GM23248 (cell line): ENCODE results near the gene GOSR1. TPM values are rescaled to one million over a fixed set of nuclear protein-coding genes. Genes with fewer than 3 reads are reported as not detected.

Experiments used
- DNase-seq: peaks from one replicate; pipeline ENCODE4 v3.0.0-alpha.2; 2015
- H2AFZ ChIP-seq: fragments of 200-600 bp; sonication (generic); 2 replicates; pipeline ENCODE4 v1.6.1; 2016; ENCODE audit warnings: antibody characterized with exemption
- H3F3A ChIP-seq: fragments of 200-600 bp; sonication (generic); 2 replicates; pipeline ENCODE4 v1.6.1; 2016; ENCODE audit warnings: mild to moderate bottlenecking, antibody characterized with exemption, mixed run types; ENCODE audit not compliant: insufficient read depth
- H3K27ac ChIP-seq: fragments of 200-600 bp; sonication (generic); 2 replicates; pipeline ENCODE4 v1.5.1; 2016; ENCODE audit warnings: mild to moderate bottlenecking
- H3K27me3 ChIP-seq: fragments of 200-600 bp; sonication (generic); replicated peaks from 2 replicates; pipeline ENCODE4 v1.6.1; 2016; ENCODE audit warnings: mild to moderate bottlenecking; ENCODE audit not compliant: insufficient read depth
- H3K36me3 ChIP-seq: fragments of 200-600 bp; sonication (generic); 2 replicates; pipeline ENCODE4 v1.6.1; 2016; ENCODE audit warnings: low read depth, mild to moderate bottlenecking
- H3K4me1 ChIP-seq: fragments of 200-600 bp; sonication (generic); 2 replicates; pipeline ENCODE4 v1.6.1; 2016; ENCODE audit warnings: mild to moderate bottlenecking; ENCODE audit not compliant: insufficient read depth
- H3K4me2 ChIP-seq: fragments of 200-600 bp; sonication (generic); one replicate; pipeline ENCODE4 v1.6.1; 2016; ENCODE audit warnings: mild to moderate bottlenecking; ENCODE audit not compliant: unreplicated experiment
- H3K4me3 ChIP-seq: fragments of 200-600 bp; sonication (generic); 2 replicates; pipeline ENCODE4 v1.5.1; 2016; ENCODE audit warnings: mild to moderate bottlenecking
- H3K79me2 ChIP-seq: fragments of 200-600 bp; sonication (generic); 2 replicates; pipeline ENCODE4 v1.6.1; 2016; ENCODE audit warnings: mild to moderate bottlenecking; ENCODE audit not compliant: insufficient read depth
- H3K9ac ChIP-seq: fragments of 200-600 bp; sonication (generic); 2 replicates; pipeline ENCODE4 v1.6.1; 2016; ENCODE audit warnings: mild to moderate bottlenecking
- H3K9me2 ChIP-seq: fragments of 200-600 bp; sonication (generic); 2 replicates; pipeline ENCODE4 v1.6.1; 2016; ENCODE audit warnings: mixed run types, mild to moderate bottlenecking, moderate library complexity; ENCODE audit not compliant: insufficient read depth
- H3K9me3 ChIP-seq: fragments of 200-600 bp; sonication (generic); one replicate; pipeline ENCODE4 v1.6.1; 2017; ENCODE audit warnings: low read depth
- H4K20me1 ChIP-seq: fragments of 200-600 bp; sonication (generic); 2 replicates; pipeline ENCODE4 v1.6.0; 2016; ENCODE audit not compliant: insufficient read depth
- EZH2 ChIP-seq: fragments of 200-600 bp; sonication (generic); IDR thresholded peaks from 2 replicates; pipeline ENCODE4 v1.6.1; 2018; ENCODE audit warnings: antibody characterized with exemption, mild to moderate bottlenecking; ENCODE audit not compliant: insufficient read depth, poor library complexity, severe bottlenecking
- EZH2phosphoT487 ChIP-seq: fragments of 200-600 bp; sonication (generic); IDR thresholded peaks from 2 replicates; pipeline ENCODE4 v1.6.1; 2018; ENCODE audit warnings: antibody characterized with exemption, moderate library complexity, mild to moderate bottlenecking, low read depth; ENCODE audit not compliant: insufficient read depth
- WGBS, 2 experiments: methylation state at CpG; one replicate each; pipeline ENCODE4 v1.1.6; 2015 to 2017; ENCODE audit warnings: low lambda C conversion rate in 2 of 2, low coverage in 1 of 2; ENCODE audit errors: missing lambda C conversion rate in 2 of 2; 5-methylcytosine and 5-hydroxymethylcytosine counted together
- in situ Hi-C: fragments of 300-500 bp; cut with MboI; formaldehyde crosslinking; loops from 2 replicates; pipeline ENCODE4 v1.15.0; 2020
- polyA plus RNA-seq: library from polyadenylated mRNA; unstranded; fragments of >200 nt; fragmentation: Nextera tagmentation; extraction: Ambion mirVana; gene quantifications from 2 replicates; pipeline ENCODE4 v1.2.1, GENCODE V29; 2016
- total RNA-seq: library from RNA; depleted of rRNA; stranded (reverse); fragments of >200 nt; shearing (Covaris generic); gene quantifications from 2 replicates; pipeline ENCODE4 v1.2.3, GENCODE V29; 2014; rRNA removed

The GOSR1 gene
- total RNA-seq (16.9 and 20.2 TPM in 2 replicates), polyA plus RNA-seq (44.2 and 44.8 TPM in 2 replicates)

DNA sequence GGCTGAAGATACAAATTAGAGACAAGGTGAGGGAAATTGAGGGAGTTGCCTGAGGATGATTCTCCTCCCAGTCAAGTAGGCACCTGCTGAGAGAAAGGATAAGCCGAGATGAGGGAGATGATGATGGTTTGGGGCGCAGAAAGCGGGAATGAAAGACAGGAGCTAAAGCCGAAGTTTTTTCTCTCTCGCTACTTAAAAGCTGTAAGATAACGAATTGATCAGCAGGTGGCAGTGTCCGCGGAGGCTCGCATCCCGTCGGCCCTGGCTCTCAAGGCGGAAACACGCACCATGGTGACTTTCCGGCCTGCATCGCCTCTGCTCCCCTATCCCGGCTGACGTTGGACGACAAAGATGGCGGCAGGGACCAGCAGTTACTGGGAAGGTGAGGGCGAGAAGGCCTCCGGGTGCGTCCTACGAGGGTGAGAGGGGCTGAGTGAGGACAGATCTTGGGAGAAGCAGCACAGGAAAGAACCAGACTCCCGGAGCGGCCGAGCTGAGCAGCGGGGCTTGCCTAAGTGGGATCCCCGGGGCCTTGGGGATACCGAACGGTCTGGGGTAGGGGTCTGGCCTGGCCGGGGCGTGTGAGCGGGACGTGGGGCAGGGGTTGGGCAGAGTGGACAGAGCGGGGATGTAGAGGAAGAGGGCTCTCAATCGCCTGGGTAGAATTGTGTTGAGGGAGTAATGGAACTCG, at the start of gene GOSR1:
Gene GOSR1 (plus strand): TSS at position 326 of the 691 bp plus-strand sequence. CDS start 26 bp downstream, at position 352.
- TF ChIP-seq EZH2phosphoT487 (no peak), EZH2 (no peak)
- Histone ChIP-seq H2AFZ (peak within 1 kb of the TSS; percentile 97), H3F3A (peaks cover 14% of the 10 kb centered on the region), H3K27me3 (no peaks in the 10 kb centered on the region), H3K4me1 (peaks cover 18% of the 10 kb centered on the region), H3K9me2 (no peaks in the 10 kb centered on the region), H3K36me3 (peaks cover 14% of the 10 kb centered on the region), H3K4me2 (peak within 1 kb of the TSS; percentile 82), H3K4me3 (peak within 1 kb of the TSS; percentile 87), H3K27ac (peak within 1 kb of the TSS; percentile 91), H3K79me2 (peaks cover 50% of the 10 kb centered on the region), H3K9ac (peak within 1 kb of the TSS; percentile 99), H3K9me3 (no peaks in the 10 kb centered on the region), H4K20me1 (no peaks in the 10 kb centered on the region)
- in situ Hi-C loops, result loop anchor here (10.0 kb wide), 1 partner anchor 58 kb away; no protein-coding TSS in a partner anchor
- DNase-seq, result peak; percentile 99
- 0 to 1% methylated on average over 37 of the region's 37 CpGs for WGBS, 2 experiments

DNA sequence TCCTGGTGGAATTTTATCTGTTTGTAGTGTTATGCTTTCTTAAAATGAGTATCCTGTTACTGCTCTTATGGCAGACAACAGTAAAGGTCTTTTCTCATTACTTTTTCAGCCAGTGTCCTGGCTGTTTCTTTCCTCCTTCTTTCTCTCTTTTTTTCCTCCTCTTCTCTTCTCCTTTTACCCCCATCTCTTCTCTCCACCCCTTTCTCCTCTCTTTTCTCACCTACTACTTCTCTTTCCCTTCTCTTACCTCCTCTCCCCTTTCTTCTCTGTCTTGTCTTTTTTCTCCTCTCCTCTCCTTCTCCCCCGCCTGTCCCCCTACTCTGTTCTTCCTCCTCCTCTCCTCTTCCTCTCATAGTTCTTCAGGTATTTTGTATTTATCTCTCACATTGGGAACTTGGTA, 49.6 kb upstream of the GOSR1 start:
- Histone ChIP-seq H3K9ac (no peak overlapping the region), H3F3A (peaks cover 18% of the 10 kb centered on the region), H3K36me3 (peaks cover 21% of the 10 kb centered on the region), H3K9me3 (no peaks in the 10 kb centered on the region), H2AFZ (no peak overlapping the region), H3K4me2 (no peak overlapping the region), H3K79me2 (no peaks in the 10 kb centered on the region), H4K20me1 (no peaks in the 10 kb centered on the region), H3K27ac (no peak overlapping the region), H3K4me1 (peaks cover 18% of the 10 kb centered on the region), H3K9me2 (no peaks in the 10 kb centered on the region), H3K27me3 (no peaks in the 10 kb centered on the region), H3K4me3 (no peak overlapping the region)
- WGBS, 2 experiments, result 97 to 100% methylated on average over 1 of the region's 1 CpG
- in situ Hi-C loops, result no loop called here
- DNase-seq, result no peak
- TF ChIP-seq EZH2 (no peak), EZH2phosphoT487 (no peak)

DNA sequence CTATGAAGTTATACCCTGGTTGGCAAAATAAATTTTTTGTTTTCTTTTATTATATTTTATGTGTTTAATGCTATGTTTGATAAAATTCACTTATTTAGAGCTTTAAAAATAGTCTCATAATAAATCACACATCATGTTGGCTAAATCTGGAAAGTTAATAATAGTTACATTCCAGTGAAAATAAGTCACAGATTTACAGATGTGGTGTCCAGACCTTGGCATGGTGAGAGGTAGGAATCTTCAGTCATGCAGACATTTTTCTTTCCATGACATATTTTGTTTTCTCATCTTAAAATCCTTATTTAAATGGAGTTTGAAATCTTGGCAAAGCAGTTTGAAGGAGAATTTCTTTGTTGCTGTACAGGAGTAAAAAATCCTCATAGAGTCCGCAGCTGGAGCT, 48.1 kb upstream of the GOSR1 start:
- no peaks in the 10 kb centered on the region for H3K27me3 ChIP-seq
- H3K79me2 ChIP-seq, result no peaks in the 10 kb centered on the region
- H3K9ac ChIP-seq, result peak overlapping the region; percentile 58
- peaks cover 8% of the 10 kb centered on the region for H3K36me3 ChIP-seq
- peaks cover 23% of the 10 kb centered on the region for H3F3A ChIP-seq
- H3K4me3 ChIP-seq, result 0 out of 2 replicates have a peak overlapping the region, but pooled peaks have one; percentile 5
- peak overlapping the region; percentile 59 for H3K4me2 ChIP-seq
- 8 to 10% methylated on average over 1 of the region's 1 CpG for WGBS, 2 experiments
- H3K9me2 ChIP-seq, result no peaks in the 10 kb centered on the region
- in situ Hi-C loops, result no loop called here
- H4K20me1 ChIP-seq, result no peaks in the 10 kb centered on the region
- peak; percentile 84 for DNase-seq
- TF ChIP-seq EZH2, result no peak
- TF ChIP-seq EZH2phosphoT487, result no peak
- H3K4me1 ChIP-seq, result peaks cover 27% of the 10 kb centered on the region
- no peaks in the 10 kb centered on the region for H3K9me3 ChIP-seq
- H3K27ac ChIP-seq, result peak overlapping the region; percentile 78
- H2AFZ ChIP-seq, result peak overlapping the region; percentile 10; the same call in 1 of the 2 replicates

DNA sequence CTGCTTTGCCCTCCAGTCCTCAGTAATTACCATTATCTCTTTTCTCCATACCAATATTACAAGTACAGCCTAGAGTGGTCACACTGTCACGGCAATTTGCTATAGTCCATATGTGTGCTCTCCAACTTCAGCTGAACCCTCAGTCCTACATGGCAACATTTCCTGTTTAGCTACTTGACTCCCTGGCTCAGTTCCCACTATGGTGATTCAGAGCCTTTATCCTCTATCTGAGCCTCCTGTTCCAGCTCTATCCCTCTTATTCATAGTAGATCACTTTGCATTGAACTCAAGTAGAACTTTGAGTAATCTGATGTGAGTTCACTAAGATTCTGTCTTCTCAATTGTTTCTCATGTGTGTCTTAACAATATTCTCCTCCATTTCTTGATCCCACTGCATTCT, 43.7 kb upstream of the GOSR1 start:
- WGBS, 2 experiments, result 19 to 50% methylated on average over 1 of the region's 1 CpG
- no peaks in the 10 kb centered on the region for H4K20me1 ChIP-seq
- H3K4me2 ChIP-seq, result peak overlapping the region; percentile 44

More for the DNA sequence above, 43.7 kb upstream of the GOSR1 start:
- TF ChIP-seq EZH2phosphoT487 (no peak), EZH2 (no peak)
- no peak overlapping the region for H3K4me3 ChIP-seq
- no peaks in the 10 kb centered on the region for H3K27me3 ChIP-seq
- peaks cover 15% of the 10 kb centered on the region for H3K36me3 ChIP-seq
- no peaks in the 10 kb centered on the region for H3K79me2 ChIP-seq
- H3K27ac ChIP-seq, result peak overlapping the region; percentile 43
- H3F3A ChIP-seq, result peaks cover 27% of the 10 kb centered on the region
- DNase-seq, result peak; percentile 93
- no peaks in the 10 kb centered on the region for H3K9me2 ChIP-seq
- H3K9ac ChIP-seq, result no peak overlapping the region
- in situ Hi-C loops, result no loop called here
- H2AFZ ChIP-seq, result no peak overlapping the region
- H3K4me1 ChIP-seq, result peaks cover 28% of the 10 kb centered on the region
- no peaks in the 10 kb centered on the region for H3K9me3 ChIP-seq
